SKM-1 (cell line): ENCODE data around the gene STK24.

ENCODE experiments used
- DNase-seq: peaks from one replicate; lab custom pipeline; 2025; ENCODE audit not compliant: unreplicated experiment; lab: John Stamatoyannopoulos, UW

STK24 gene

GRCh38 chr13:98535501-98536354 lies 41.2 kb downstream of the STK24 start:
- DNase-seq: no peak

DNA sequence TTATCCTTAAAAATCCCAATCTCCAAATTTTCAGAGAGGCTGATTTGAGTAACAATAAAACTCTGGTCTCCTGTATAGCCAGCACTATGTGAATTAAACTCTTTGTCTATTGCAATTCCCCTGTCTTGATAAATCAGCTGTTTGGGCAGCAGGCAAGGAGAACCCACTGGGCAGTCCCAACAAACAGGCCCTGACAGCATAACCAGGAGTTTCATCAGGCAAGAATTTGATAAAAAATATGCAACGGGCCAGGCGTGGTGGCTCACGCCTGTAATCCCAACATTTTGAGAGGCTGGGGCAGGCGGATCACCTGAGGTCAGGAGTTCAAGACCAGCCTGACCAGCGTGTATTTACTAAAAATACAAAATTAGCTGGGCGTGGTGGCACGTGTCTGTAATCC lies 42.1 kb downstream of the STK24 start:
- no peak for DNase-seq

GRCh38 chr13:98533912-98534311 lies 43.0 kb downstream of the STK24 start:
- no peak for DNase-seq

DNA sequence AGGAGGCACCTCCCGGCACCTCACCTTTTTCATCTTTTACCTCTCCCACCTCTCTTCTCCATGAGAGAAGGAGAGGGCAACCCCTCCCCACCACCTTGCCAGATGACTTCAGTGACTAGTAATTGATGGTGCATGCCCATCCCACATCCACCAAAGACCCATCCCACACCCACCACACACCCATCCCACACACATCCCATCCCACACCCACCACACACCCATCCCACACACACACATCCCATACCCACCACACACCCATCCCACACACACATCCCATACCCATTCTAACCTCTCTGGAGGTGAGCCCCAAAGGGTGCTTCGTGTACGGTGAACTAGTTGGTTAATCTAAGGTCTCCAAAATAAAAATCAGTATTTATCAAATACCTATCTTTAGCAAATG lies 44.7 kb downstream of the STK24 start:
- no peak for DNase-seq

- DNase-seq: no peak
Measured at GRCh38 chr13:98530217-98530616, 46.7 kb downstream of the STK24 start.

DNA sequence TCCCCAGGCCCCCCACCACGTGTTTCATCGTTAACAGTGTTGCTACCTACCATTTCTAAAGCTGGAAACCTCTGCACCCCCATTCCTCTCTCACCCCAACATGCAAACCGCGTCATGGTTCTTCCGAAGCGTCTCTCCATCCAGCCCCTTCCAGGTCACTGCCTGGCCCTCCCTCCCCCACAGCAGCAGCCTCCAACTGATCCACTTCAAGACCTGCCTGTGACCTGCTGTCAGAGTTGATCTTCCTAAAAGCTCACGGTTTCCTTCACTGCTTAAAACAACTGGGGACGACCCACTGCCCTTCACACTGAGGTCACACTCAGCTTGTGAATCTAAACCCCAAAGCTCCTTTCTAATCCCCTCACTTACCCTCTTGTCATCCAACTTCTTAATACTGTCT lies 47.7 kb downstream of the STK24 start:
- DNase-seq: no peak

GRCh38 chr13:98528663-98529064 lies 48.2 kb downstream of the STK24 start:
- no peak for DNase-seq

GRCh38 chr13:98527526-98527925 lies 49.4 kb downstream of the STK24 start:
- no peak for DNase-seq

- DNase-seq: no peak
Measured at GRCh38 chr13:98526182-98526512, 50.8 kb downstream of the STK24 start.

GRCh38 chr13:98525456-98526181 lies 51.3 kb downstream of the STK24 start:
- DNase-seq: no peak

DNA sequence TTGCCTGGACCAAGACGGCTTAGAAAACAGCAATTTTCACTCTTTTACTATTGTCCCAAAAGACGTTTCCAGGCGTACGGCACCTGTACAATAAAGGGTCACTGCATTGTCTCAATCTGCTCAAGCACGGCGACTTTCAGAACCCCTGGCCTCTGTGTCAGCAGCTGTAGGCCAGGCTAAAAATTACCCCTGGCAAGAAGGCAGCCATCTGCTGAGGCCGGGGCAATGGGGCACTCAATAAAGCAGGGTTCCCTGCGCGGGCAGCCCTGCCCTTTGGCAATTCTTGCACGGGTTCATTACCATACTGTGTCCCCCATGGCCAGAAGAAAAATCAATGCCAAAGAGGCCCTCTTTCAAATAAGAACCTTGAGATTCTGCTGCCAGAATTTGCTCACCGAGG lies 52.1 kb downstream of the STK24 start:
- no peak for DNase-seq

GRCh38 chr13:98524391-98524790 lies 52.5 kb downstream of the STK24 start:
- DNase-seq: no peak

DNA sequence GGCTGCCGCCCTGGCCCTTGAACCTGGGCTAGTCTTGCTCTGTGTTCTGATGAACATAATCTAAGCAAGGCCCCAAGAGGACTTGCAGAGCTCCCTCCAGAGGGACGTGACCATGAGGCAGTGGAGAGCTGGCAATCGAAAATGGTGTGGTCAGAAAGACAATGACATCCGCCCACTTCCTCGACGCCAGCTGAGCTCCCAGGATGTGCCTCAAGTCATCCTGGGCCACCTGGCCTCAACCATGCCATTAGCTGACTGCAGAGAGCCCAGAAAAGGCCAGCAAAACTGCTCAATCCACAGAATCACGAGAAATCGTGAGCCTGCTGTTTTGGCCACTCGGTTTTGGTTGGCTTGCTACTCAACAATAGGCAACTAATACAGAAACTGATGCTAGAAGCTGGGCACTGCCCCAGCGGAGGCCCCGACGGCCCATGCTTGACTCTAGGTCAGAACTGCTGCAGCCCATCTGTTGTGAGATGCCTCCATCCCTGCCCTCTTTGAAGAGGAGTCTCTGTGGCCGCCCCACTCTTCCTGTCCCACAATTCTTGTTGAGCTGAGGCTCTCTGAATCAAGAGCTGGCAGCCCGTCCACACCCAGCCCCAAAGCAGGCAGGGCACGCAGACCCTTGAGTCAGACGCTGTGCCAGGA lies 53.3 kb downstream of the STK24 start:
- no peak for DNase-seq

DNA sequence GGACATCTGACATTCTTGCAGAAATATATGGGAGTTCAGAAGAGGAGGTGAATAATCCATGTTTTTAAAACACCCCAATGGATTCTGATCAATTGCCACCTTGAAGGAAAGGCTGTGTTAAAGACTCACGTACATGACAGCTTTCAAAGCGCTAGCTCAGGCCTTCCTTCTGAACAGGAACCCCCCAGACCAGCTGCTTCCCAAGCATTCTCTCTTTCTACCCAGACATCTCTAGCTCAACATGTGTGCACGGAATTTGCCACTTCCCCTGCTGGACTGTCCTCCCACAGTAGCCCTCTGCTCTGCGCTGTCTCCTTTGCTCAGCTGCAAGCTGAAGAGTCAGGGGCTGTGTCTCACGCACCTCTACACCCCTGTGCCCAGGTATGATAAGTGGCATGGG lies 54.5 kb downstream of the STK24 start:
- no peak for DNase-seq

DNA sequence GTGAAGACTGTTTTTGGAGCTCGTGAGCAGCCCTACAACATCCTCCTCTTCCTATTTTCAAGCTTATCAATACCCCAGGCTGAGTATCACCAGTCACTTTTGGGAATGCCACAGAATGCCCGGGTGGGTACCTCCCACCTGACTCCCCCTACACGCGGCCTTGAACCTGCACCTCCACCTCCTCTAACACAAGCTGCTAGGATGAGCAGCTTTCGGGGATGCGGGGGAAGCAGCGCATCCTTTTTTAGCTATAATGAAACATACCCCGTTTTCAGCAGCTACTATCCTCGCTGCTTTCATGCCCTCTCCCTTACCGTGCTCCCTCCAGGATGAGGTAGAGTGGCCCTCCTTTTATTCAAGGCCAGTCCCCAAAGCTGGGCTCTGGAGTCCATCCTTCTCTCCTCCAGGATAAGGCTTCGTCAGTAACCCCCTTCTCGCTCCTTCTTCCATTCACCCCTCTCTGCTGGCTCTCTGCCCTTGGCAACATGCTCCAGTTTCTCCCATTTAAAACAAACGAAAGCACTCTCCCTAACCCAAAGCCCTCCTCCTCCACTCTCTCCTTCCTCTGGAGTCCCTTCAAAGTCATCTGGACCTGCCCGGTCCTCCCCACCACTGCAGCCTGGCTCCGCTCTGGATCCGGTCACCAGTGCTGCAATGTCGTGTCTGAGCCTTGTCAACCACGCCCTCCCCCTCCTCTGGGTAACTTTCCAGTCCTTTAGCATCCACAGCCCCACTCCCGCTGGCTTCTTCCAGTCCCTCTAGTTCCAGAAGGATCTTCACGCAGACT lies 55.3 kb downstream of the STK24 start:
- no peak for DNase-seq

- no peak for DNase-seq
Measured at GRCh38 chr13:98520674-98521449, 56.0 kb downstream of the STK24 start.

GRCh38 chr13:98519976-98520375 lies 56.9 kb downstream of the STK24 start:
- no peak for DNase-seq

DNA sequence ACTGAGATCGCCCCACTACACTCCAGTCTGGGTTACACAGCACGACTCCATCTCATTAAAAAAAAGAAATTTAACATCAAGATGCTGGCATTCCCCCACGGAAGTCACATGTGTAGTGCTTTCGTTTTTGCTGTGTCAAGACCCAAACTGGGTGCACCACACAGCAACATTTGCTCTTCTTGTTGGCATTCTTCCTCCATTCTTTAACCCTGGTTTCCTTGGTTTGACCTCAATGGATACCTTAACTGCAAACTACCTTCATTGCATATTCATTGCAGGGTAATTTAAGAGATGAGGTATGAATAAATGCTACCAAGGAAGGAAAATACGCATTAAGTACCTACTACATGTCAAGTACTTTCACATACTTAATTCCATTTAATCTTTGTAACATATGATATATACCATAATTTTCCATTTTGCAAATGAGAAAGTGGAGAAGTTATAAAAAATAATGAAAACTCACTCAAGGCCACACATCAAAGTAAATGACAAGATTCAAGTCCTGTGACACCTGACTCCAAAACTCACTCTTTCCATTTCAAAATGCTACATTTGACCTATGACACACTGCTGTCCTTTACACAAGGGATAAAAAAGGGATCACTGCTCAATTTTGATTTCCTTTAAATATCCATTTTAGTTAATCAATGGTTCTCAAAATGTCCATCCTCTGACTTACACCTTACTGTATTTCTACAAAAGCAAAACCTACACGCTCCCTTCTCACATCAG lies 59.2 kb downstream of the STK24 start:
- DNase-seq: no peak

- DNase-seq: no peak
Measured at GRCh38 chr13:98515818-98516465, 61.0 kb downstream of the STK24 start.
